Left renal cortex interstitium (tissue), 4 donors: ENCODE results near the gene PPP2R1A. TPM values are rescaled to one million over a fixed set of nuclear protein-coding genes. Genes with fewer than 3 reads are reported as not detected.

Experiments used
- DNase-seq, 4 donors: peaks; one replicate each; pipeline ENCODE4 v3.0.0-alpha.2; 2013; ENCODE audit warnings: low read depth in 4 of 4, low spot score in 2 of 4, missing footprints in 1 of 4
- polyA plus RNA-seq, 4 donors: library from polyadenylated mRNA; unstranded; fragments of 120-200 nt; gene quantifications; one replicate each; pipeline ENCODE4 v1.2.1, GENCODE V29; 2013; ENCODE audit not compliant: insufficient read length in 4 of 4

The PPP2R1A gene
- polyA plus RNA-seq, result 100 to 1,000 TPM; 408 to 548 (median 464) TPM

- DNase-seq, result peak; percentile 74 to 100 (median 100)
These were observed at the start of gene PPP2R1A for GRCh38 chr19:52189735-52190486. PPP2R1A (plus strand) TSS chr19:52190052; CDS start chr19:52190097, 45 bp downstream.

GRCh38 chr19:52141203-52141602 is 48.6 kb upstream of the PPP2R1A start:
- no peak for DNase-seq

DNA sequence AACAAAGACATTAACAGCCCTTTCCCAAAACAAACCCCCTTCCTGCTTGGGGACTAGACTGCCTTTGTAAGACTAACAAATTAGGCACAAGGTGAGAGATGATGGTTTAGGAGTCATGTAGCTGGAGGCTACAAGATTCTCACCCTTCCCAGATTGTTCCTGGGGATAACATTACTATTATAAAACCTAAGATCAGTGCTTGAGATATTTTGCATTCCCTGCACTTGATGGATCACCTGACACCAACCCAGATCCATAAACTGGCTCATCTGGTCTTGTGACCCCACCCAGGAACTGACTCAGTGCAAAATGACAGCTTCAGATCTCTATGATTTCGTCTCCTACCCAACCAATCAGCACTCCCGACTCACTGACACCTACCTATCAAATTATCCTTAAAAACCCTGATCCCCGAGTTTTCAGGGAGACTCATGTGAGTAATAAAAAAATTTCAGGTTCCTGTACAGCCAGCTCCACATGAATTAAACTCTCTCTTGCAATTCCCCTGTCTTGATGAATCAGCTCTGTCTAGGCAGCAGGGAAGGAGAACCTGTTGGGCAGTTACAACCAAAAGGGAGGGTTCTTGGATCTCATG is 47.8 kb upstream of the PPP2R1A start:
- DNase-seq, result no peak

DNA sequence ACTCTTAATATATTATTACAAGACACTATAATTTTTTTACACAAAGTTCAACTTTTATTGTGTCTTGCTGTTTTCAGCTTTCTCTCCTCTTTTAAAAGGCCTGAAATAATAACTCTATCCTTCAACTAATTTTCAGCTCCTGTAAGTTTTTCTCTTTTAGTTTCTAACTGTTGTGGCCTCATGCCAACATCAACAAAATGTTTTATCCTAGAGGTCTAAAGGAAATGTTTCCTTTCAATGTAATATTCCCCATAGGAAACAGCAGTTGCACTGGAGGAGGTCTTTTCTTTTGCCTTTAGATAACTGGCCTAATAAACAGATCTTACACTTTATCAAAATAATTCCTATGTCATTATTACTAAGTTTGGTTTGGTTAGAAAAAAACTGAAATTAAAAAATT is 41.6 kb upstream of the PPP2R1A start:
- DNase-seq, result no peak

DNA sequence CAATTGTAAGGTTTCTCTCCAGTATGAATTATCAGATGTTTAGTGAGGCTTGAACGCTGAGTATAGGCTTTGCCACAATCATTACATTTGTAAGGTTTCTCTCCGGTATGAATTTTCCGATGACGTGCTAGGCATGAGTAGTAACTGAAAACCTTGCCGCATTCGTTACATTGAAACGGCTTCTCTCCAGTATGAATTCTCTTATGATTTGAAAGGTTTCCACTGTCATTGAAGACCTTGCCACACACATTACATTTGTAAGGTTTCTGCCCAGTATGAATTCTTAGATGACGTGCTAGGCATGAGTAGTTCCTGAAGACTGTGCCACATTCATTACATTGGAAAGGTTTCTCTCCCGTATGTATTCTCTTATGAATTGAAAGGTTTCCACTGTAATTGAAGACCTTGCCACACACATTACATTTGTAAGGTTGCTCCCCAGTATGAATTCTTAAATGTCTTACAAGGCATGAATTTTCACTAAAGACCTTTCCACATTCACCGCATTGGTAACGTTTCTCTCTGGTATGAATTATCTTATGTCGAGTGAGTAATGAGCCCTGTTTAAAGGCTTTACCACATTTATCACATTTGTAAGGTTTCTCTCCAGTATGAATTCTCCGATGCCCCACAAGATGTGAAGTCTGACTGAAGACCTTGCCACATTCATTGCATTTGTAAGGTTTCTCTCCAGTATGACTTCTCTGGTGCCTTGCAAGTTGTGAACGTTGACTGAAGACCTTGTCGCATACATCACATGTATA is 34.1 kb upstream of the PPP2R1A start:
- no peak for DNase-seq

DNA sequence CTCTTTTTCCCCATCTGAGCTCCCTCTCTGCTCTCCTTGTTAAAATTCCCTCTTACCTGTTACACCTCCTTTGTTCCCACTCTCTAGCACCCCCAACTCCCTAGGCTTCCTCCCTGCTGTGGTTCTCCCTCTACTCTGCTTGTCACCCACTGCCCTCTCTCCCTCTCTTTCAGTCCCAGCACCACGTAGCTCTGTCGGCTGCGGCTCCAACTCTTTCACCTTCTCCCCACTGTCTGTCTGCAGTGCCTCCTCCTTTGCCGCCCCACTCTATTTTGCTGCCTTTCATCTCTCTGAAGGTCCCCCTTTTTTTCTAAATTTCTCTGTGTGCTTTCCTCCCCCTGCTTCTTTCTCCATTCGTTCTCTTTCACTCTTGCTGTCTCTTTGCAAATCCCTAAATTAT is 19.5 kb upstream of the PPP2R1A start:
- DNase-seq, result no peak

DNA sequence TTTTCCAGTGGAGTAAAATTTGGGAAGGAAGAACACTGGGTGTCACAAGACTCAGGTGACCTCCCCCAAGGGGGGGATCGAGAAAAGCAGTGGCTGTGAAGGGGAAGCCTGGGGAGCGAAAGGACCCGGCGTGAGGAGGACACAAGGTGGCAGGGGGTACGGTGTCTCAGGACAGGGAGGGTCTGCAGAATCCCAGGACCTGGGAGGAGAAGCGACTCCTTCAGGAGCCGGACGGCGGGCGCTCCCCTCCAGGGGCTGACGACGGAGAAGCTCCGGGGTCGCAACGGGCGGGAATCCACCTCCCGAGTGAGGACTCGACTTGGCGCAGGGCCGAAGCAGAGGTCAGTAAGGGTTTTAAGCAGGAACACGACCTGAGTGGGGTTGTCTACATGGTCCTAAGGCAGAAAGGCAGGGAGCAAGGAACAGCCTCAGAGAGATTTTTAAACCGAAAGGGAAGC is 19.0 kb upstream of the PPP2R1A start:
- DNase-seq, result no peak

- DNase-seq, result peak; percentile 70 to 82 (median 80)
These were observed 18.3 kb upstream of the PPP2R1A start, which contains the start of gene ZNF836 for GRCh38 chr19:52171321-52172169. ZNF836 (minus strand) TSS chr19:52171621; CDS start chr19:52168072, 3,549 bp downstream.

GRCh38 chr19:52172347-52172746 is 17.5 kb upstream of the PPP2R1A start:
- no peak for DNase-seq

DNA sequence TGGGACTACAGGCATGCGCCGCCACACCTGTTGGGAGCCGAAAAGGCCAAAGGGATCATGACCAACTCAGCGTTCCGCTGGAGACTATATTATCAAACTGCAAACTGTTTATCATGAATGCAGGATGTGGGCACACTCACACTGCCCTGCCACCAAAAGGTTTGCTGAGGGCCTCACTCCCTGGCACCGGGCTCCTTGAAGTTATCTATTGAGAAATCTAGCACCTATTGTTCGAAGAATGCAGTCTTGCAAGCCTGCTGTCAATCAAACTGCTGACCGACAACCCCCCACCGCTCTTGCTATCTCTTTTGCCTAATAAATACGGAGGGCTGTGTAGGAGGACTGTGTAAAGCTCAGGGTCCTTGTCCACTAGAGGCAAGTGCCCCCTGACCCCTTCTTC is 13.3 kb upstream of the PPP2R1A start:
- DNase-seq, result no peak

DNA sequence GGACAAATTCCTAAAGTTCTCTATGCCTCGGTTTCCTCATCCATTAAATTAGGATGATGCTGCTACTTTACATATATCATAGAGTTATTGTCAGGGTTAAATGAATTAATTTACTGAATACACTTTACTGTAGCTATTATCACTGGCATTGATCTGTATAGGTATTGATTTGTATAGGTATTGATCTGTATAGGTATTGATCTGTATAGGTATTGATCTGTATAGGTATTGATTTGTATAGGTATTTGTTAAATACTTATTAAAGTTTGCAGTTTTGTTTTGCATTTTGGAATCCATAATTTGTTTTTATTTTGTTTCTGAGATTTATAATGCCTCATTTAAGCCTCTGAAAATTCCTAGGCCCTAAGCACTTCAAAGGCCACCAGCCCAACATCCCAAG is 2.4 kb upstream of the PPP2R1A start:
- no peak for DNase-seq

GRCh38 chr19:52188822-52189734 is 774 bp upstream of the PPP2R1A start:
- DNase-seq, result peak in 2 of 4 donors; percentile 50 to 100

- peak in 1 of 4 donors; percentile 31 for DNase-seq
These were observed 838 bp downstream of the PPP2R1A start for GRCh38 chr19:52190487-52191293.

GRCh38 chr19:52191389-52191788 is 1.5 kb downstream of the PPP2R1A start:
- DNase-seq, result no peak

DNA sequence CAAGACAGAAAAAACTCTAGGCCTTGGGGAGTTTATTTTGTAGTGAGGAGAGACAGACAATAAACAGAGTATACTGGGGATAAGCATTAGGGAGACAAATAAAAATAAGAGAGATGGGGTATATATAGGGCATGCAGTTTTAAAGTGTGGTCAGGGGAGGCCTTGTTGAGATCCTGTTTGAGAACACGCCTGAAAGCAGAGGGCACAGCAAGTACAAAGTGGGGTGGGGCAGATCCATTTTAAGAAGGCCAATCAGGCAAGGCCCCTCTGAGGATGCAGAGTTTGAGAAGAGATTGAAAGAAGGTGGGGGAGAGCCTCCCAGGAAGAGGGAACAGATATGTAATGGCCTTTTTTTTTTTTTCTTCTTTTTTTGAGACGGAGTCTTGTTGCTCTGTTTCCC is 2.1 kb downstream of the PPP2R1A start:
- no peak for DNase-seq

DNA sequence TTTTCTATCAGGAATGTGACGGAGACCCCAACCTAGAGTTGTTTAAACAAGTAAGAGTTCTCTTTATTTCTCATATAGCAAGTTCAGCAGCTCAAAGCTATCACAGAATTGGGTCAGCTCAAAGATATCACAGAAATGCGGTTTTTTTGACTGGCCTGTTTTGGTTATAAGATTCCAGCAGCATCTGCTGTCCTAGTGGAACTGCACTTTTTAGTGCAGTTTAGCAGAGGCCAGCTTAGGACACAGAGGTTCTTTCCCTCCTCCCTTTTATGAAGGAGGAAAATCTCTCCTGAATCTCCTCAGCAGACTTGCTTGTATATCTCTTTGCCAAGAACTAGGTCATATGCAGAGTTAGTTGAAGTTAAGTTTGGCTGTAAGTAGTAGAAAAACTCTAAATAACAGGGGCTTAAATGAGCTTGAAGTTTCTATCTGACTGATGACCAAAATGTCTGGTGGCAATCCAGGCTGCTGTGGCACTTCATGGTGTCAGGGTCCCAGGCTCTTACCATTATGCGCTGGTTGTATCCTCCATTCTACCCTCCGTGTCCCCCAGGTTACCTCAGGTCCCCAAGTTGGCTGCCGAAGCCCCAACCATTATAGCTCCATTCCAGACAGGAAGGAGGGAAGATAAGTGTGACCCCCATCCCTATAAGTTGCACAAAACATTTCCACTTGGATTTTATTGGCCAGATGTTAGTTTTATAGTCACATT is 6.6 kb downstream of the PPP2R1A start:
- DNase-seq, result no peak

DNA sequence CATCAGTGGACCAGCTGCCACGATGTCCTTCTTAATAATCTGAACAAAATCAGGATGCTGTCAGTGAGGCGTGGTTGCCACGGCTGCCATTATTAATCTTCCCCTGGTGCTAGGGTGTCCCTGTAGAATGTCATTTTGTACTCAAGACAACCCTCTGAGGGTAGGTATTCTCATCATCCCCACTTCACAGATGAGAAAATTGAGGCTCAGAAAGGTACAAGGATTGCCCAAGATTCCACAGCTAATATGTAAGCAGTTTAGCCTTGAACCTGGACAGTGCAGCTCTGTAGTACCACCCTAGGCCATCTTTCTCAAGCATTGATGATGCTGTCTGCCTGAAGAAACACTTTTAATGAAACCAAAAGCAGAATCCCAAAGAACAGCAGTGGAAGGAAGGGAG is 8.1 kb downstream of the PPP2R1A start:
- no peak for DNase-seq

DNA sequence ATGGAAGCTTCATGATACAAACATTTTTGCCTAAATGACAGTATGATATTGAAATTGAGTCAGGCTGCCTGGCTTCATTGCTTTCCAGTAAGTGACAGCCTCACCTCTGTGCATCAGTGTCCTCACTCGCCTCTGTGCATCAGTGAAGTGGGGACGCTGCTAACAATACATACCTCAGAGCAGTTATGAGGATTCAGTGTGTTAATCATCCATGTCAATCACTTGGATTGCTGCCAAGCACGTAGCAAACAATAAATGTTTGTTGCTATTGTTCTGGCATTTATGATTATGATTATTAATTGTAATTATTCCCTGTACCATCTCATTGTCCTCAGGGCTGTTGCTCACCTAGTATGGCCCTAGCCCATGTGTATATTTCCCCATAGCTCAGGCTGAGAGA is 8.8 kb downstream of the PPP2R1A start:
- no peak for DNase-seq
